Measurements from ENCODE around the gene TUBGCP6.

DNA sequence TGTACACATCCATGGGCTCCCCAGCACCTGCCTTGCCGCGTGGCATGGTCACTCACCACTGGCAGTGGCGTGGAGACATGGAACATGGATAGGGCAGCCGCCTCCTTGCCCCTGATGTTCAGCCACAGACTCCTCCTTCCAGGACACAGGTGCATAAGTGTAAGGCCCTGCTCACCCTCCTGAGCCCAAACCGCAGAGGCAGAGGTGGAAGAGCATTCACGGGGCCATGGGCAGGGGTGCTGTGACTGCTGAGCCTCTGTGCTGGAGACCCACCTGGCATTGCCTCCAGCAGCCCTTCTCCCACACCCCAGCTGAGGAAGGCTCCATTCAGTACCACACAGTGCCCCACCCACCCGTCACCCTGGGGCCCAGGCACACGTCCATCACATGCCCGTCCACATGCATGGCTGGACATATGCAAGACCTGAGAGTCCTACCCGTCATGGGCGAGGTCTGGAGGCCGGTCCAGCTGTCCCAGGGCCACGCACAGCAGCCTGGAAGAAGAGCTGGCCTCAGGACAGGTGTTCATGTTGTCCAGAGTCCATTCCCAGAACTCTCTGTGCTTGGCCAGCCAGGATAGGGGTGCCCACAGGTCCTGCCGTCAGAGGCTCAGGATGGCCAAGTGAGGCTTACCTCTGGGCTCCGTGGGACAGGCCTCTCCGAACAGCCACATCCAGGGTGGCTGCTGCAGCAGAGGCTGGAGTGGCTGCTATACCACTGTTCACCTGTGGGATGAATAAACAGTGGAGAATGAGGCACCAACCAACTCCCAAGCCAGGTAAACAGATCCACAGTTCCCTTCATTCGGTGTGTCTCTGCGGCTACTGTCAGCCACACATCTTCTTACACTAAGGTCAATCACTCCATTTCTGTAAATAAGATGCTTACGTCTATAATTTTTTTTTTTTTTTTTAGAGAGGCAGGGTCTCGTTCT is 1.7 kb upstream of the TUBGCP6 start:
- TF ChIP-seq, protein P1, sequence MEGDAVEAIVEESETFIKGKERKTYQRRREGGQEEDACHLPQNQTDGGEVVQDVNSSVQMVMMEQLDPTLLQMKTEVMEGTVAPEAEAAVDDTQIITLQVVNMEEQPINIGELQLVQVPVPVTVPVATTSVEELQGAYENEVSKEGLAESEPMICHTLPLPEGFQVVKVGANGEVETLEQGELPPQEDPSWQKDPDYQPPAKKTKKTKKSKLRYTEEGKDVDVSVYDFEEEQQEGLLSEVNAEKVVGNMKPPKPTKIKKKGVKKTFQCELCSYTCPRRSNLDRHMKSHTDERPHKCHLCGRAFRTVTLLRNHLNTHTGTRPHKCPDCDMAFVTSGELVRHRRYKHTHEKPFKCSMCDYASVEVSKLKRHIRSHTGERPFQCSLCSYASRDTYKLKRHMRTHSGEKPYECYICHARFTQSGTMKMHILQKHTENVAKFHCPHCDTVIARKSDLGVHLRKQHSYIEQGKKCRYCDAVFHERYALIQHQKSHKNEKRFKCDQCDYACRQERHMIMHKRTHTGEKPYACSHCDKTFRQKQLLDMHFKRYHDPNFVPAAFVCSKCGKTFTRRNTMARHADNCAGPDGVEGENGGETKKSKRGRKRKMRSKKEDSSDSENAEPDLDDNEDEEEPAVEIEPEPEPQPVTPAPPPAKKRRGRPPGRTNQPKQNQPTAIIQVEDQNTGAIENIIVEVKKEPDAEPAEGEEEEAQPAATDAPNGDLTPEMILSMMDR (IDR thresholded peaks at IDR 0.05), result no peak
- TF ChIP-seq POLR2AphosphoS5 (IDR thresholded peaks at IDR 0.05), result no peak

All from breast epithelium (tissue), 3 donors.